ENCODE measurements around the gene DTL.

DNA sequence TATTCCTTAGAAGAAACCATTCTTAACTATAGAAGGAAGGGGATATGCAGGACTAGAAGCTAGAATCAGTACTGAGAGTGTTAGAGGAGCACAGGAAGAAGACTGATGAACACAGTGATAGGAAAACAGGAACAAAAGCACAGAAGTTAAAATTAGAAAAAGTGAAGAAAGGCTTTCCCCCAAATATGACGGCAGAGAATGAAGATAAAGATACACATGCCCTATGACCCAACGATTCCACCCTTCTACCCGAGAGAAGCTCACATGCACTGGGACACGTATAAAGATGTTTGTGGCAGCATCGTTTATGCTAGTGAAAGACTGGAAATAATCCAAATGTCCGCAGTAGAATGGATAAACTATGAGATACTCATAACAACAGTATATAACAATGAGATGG is 74.2 kb downstream of the DTL start:
- TF ChIP-seq, protein P1, sequence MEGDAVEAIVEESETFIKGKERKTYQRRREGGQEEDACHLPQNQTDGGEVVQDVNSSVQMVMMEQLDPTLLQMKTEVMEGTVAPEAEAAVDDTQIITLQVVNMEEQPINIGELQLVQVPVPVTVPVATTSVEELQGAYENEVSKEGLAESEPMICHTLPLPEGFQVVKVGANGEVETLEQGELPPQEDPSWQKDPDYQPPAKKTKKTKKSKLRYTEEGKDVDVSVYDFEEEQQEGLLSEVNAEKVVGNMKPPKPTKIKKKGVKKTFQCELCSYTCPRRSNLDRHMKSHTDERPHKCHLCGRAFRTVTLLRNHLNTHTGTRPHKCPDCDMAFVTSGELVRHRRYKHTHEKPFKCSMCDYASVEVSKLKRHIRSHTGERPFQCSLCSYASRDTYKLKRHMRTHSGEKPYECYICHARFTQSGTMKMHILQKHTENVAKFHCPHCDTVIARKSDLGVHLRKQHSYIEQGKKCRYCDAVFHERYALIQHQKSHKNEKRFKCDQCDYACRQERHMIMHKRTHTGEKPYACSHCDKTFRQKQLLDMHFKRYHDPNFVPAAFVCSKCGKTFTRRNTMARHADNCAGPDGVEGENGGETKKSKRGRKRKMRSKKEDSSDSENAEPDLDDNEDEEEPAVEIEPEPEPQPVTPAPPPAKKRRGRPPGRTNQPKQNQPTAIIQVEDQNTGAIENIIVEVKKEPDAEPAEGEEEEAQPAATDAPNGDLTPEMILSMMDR (IDR thresholded peaks at IDR 0.05), result no peak
- TF ChIP-seq POLR2A (IDR thresholded peaks at IDR 0.05), result no peak

Data from heart left ventricle (tissue), 13 donors.